Activated T-cell treated with anti-CD3 and anti-CD28 coated beads for 4 hours (primary cell): Measurements from ENCODE around the gene NOTCH2.

Source experiments
- DNase-seq: peaks from one replicate; pipeline ENCODE4 v3.0.0-alpha.2; 2020

NOTCH2 gene

GRCh38 chr1:119937198-119937597 is 132.3 kb downstream of the NOTCH2 start:
- DNase-seq, result no peak

- DNase-seq, result no peak
Measured at GRCh38 chr1:119935915-119936314, 133.5 kb downstream of the NOTCH2 start.

GRCh38 chr1:119935373-119935772 is 134.1 kb downstream of the NOTCH2 start:
- no peak for DNase-seq

- no peak for DNase-seq
Measured at GRCh38 chr1:119933397-119933796, 136.1 kb downstream of the NOTCH2 start.

GRCh38 chr1:119929643-119930315 is 139.7 kb downstream of the NOTCH2 start:
- no peak for DNase-seq

- no peak for DNase-seq
Measured at GRCh38 chr1:119926553-119926952, 142.9 kb downstream of the NOTCH2 start.

- no peak for DNase-seq
Measured at GRCh38 chr1:119924948-119925898, 144.2 kb downstream of the NOTCH2 start.

GRCh38 chr1:119920104-119920968 is 149.1 kb downstream of the NOTCH2 start:
- DNase-seq, result no peak

GRCh38 chr1:119919241-119919640 is 150.2 kb downstream of the NOTCH2 start:
- DNase-seq, result no peak

- no peak for DNase-seq
Measured at GRCh38 chr1:119918301-119918700, 151.2 kb downstream of the NOTCH2 start.

GRCh38 chr1:119917304-119918055 is 152.0 kb downstream of the NOTCH2 start:
- DNase-seq, result no peak

GRCh38 chr1:119915517-119915916 is 153.9 kb downstream of the NOTCH2 start:
- no peak for DNase-seq

- no peak for DNase-seq
Measured at GRCh38 chr1:119914071-119914470, 155.4 kb downstream of the NOTCH2 start.

GRCh38 chr1:119912963-119913362 is 156.5 kb downstream of the NOTCH2 start:
- DNase-seq, result no peak

- no peak for DNase-seq
Measured at GRCh38 chr1:119911775-119912174, 157.7 kb downstream of the NOTCH2 start.

GRCh38 chr1:119910618-119911017 is 158.8 kb downstream of the NOTCH2 start:
- no peak for DNase-seq

GRCh38 chr1:119909890-119910596 is 159.4 kb downstream of the NOTCH2 start:
- no peak for DNase-seq

GRCh38 chr1:119908661-119909060 is 160.8 kb downstream of the NOTCH2 start:
- no peak for DNase-seq

GRCh38 chr1:119906927-119907652 is 162.4 kb downstream of the NOTCH2 start:
- DNase-seq, result no peak

- no peak for DNase-seq
Measured at GRCh38 chr1:119903443-119903835, 166.0 kb downstream of the NOTCH2 start.
